ENCODE results near the gene SPOP. TPM values are rescaled to one million over a fixed set of nuclear protein-coding genes. Genes with fewer than 3 reads are reported as not detected.

Gene SPOP
- total and polyA plus RNA-seq, 4 experiments from 2014 or later = 83.1 to 126 (median 98.4) TPM

DNA sequence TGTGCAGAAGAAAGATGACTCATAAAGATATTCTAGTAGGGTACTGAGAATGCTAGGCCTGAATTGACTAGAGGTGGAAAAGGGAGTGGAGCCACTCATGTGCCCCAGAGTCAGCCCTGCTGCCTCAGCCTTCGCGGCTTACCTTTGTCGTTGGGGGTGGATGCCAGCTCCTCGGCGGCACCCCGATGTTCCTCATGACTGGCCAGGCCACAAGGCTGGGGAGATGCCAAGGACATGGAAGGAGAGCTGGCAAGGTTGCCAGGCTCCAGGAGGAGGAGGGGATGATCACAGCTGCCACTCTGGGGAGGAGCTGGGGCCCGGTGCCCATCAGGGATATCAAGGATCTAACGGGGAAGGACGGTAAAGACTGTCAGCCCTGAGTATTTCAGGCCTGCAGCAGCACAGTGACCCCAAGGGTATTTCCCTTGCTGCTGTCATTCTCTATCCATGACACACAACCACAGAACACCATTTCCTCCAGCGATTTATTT is 39.5 kb upstream of the SPOP start:
- Mint-ChIP-seq H3K27me3 (peaks cover 0 to 2% of the 10 kb centered on the region in 2 donors), H3K4me1 (peaks cover 36 to 53% (median 44%) of the 10 kb centered on the region in 4 donors), H3K27ac (peak overlapping the region; percentile 87 to 99 (median 97)), H3K9me3 (no peaks in the 10 kb centered on the region), H3K36me3 (peaks cover 71 to 84% of the 10 kb centered on the region in 2 donors), H3K4me3 (peak overlapping the region in 6 of 8 donors; percentile 4 to 76 (median 41))
- H3K4me3 ChIP-seq (ENCODE audit: low read length in 2 of 2) = no peak overlapping the region
- peak in 2 of 5 donors; percentile 29 to 67 for DNase-seq
- intact Hi-C loops (cut with micrococcal nuclease) = loop anchor here (2.0 kb wide), 2 partner anchors 61 to 71 kb away; partner anchors contain the start of gene KAT7
- ChIA-PET CTCF (ENCODE audit: partially characterized antibody) (interaction anchor here (1.5 to 2.8 kb wide), 3 partner anchors 9 to 70 kb away, joined by 3 to 8 read pairs (median 5); no protein-coding TSS in a partner anchor), POLR2A (ENCODE audit: partially characterized antibody) (interaction anchor here (1.0 to 12.8 kb wide), 6 partner anchors 9 to 312 kb away, joined by 3 to 233 read pairs (median 8); partner anchors contain the start of genes FAM117A and SLC35B1)
- H3K4me1 ChIP-seq (ENCODE audit: insufficient read depth, low read length) = peaks cover 46% of the 10 kb centered on the region
- H3K27me3 ChIP-seq (ENCODE audit: insufficient read depth, low read length) = no peaks in the 10 kb centered on the region
- no peaks in the 10 kb centered on the region for H3K9me3 ChIP-seq (ENCODE audit: control insufficient read depth in 1 of 2, low read length in 2 of 2)
- H3K27ac ChIP-seq (ENCODE audit: low read depth, low read length) = peak overlapping the region; percentile 78
- peaks cover 85% of the 10 kb centered on the region for H3K36me3 ChIP-seq (ENCODE audit: insufficient read depth, low read length)

DNA sequence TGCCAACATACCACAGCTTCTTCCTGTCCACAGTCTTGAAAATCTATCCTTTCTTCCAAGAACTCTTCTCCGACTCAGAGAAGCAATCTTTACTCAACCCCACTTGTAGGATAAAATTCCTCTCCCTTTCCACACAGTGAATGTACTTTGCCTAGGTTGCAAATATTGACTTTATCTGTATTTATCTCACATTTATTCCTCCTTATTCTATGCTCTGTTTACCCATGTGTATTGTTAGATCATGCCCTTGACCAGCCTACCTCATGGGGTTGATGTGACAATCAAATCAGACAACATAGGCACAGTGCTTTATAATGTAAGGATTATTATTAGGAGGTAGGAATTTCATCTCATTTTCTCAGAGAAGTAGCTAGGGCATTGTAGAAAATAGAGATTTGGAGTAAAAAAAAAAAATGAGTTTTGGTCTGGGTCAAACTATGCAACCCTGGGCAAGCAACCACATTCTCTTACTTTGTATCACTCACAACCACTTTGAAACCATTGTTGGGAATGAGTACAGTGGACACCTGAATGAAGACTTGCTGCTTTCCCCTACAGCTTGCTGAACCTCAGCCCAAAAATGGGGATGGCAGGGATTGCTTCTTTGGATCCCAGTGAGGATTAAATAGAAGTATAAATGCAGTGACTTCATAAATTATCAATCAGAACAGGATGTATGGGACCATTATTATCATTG is 38.9 kb upstream of the SPOP start:
- no peak for DNase-seq
- Mint-ChIP-seq H3K4me3 (peak overlapping the region in 7 of 8 donors; percentile 3 to 85 (median 66)), H3K36me3 (peaks cover 73 to 84% of the 10 kb centered on the region in 2 donors), H3K27ac (peak overlapping the region; percentile 92 to 99 (median 98)), H3K9me3 (no peaks in the 10 kb centered on the region), H3K4me1 (peaks cover 36 to 53% (median 43%) of the 10 kb centered on the region in 4 donors), H3K27me3 (peaks cover 0 to 2% of the 10 kb centered on the region in 2 donors)
- H3K9me3 ChIP-seq (ENCODE audit: control insufficient read depth in 1 of 2, low read length in 2 of 2) = no peaks in the 10 kb centered on the region
- H3K27me3 ChIP-seq (ENCODE audit: insufficient read depth, low read length) = no peaks in the 10 kb centered on the region
- CTCF ChIA-PET (ENCODE audit: partially characterized antibody) = interaction anchor here (1.5 to 3.6 kb wide), 10 partner anchors 8 to 308 kb away, joined by 3 to 25 read pairs (median 8); partner anchors contain the start of gene FAM117A
- POLR2A ChIA-PET (ENCODE audit: partially characterized antibody) = interaction anchor here (1.0 to 12.8 kb wide), 12 partner anchors 9 to 312 kb away, joined by 3 to 233 read pairs (median 7); partner anchors contain the start of genes FAM117A, KAT7 and SLC35B1
- peak overlapping the region; percentile 78 for H3K27ac ChIP-seq (ENCODE audit: low read depth, low read length)
- H3K4me1 ChIP-seq (ENCODE audit: insufficient read depth, low read length) = peaks cover 46% of the 10 kb centered on the region
- H3K36me3 ChIP-seq (ENCODE audit: insufficient read depth, low read length) = peaks cover 85% of the 10 kb centered on the region
- no peak overlapping the region for H3K4me3 ChIP-seq (ENCODE audit: low read length in 2 of 2)
- intact Hi-C loops (cut with micrococcal nuclease) = loop anchor here (1.0 to 2.0 kb wide), 3 partner anchors 22 to 72 kb away; partner anchors contain the start of gene KAT7

DNA sequence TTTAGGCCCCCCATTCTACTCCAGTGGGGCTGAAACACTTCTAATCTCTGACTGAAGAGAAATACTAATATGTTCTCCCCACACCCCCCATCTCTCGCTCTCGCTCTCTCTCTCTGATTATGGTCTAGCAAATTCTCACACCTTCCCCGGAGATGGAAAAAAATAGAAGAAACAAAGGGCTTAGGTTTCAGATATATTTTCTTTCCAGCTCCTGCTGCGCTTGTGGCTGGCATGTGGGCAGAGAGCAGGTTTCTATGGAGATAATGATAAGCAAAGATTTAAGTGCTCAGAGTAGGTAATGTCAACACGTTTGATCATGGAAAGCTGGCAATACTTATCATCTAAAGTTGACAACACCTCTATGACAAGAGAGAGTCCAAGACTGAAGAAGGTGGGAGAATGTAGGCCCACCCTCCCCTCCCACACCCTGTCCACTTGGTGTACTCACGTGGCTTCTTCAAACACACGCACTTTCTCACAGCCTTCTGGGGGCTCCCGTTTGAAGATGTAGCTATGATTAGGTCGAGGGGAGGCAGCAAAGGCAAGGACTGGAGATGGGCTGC is 37.9 kb upstream of the SPOP start:
- intact Hi-C loops (cut with micrococcal nuclease) = loop anchor here (1.0 to 2.0 kb wide), 3 partner anchors 24 to 73 kb away; partner anchors contain the start of gene KAT7
- POLR2A ChIA-PET (ENCODE audit: partially characterized antibody) = interaction anchor here (0.6 to 12.8 kb wide), 28 partner anchors 8 to 146 kb away, joined by 3 to 233 read pairs (median 5); partner anchors contain the start of genes FAM117A, KAT7, SLC35B1 and SPOP
- H3K4me3 ChIP-seq (ENCODE audit: low read length in 2 of 2) = peak overlapping the region in 1 of 2 donors; percentile 1
- Mint-ChIP-seq H3K4me3 (peak overlapping the region; percentile 52 to 85 (median 60)), H3K36me3 (peaks cover 73 to 83% of the 10 kb centered on the region in 2 donors), H3K4me1 (peaks cover 37 to 53% (median 44%) of the 10 kb centered on the region in 4 donors), H3K27me3 (peaks cover 0 to 2% of the 10 kb centered on the region in 2 donors), H3K27ac (peak overlapping the region; percentile 92 to 99 (median 98)), H3K9me3 (no peaks in the 10 kb centered on the region)
- no peaks in the 10 kb centered on the region for H3K9me3 ChIP-seq (ENCODE audit: control insufficient read depth in 1 of 2, low read length in 2 of 2)
- H3K27ac ChIP-seq (ENCODE audit: low read depth, low read length) = peak overlapping the region; percentile 78
- H3K4me1 ChIP-seq (ENCODE audit: insufficient read depth, low read length) = peaks cover 46% of the 10 kb centered on the region
- CTCF ChIA-PET (ENCODE audit: partially characterized antibody) = interaction anchor here (0.9 to 3.6 kb wide), 17 partner anchors 9 to 307 kb away, joined by 3 to 25 read pairs (median 4); partner anchors contain the start of gene FAM117A
- H3K27me3 ChIP-seq (ENCODE audit: insufficient read depth, low read length) = no peaks in the 10 kb centered on the region
- H3K36me3 ChIP-seq (ENCODE audit: insufficient read depth, low read length) = peaks cover 84% of the 10 kb centered on the region
- DNase-seq = peak; percentile 77 to 89 (median 84)

DNA sequence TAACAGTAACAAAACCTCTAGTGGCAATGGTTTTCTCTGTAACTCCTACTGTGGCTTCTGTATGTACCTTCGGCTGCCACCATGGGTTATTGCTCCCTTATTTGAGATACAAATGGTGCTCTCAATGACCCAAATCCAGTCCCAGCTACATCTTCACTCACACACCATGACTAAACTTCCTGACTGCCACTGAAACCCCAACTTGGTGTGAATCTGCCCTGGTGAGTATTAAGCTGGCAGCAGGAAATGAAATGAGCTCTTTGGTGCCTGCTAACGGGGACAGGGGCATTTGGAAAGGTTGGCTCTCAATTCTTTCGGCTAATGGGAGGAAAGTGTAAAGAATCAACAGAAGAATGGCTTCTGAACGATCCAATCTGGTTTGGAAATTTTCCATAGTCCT is 37.3 kb upstream of the SPOP start:
- Histone ChIP-seq H3K4me1 (ENCODE audit: insufficient read depth, low read length) (peaks cover 47% of the 10 kb centered on the region), H3K36me3 (ENCODE audit: insufficient read depth, low read length) (peaks cover 81% of the 10 kb centered on the region), H3K9me3 (ENCODE audit: control insufficient read depth in 1 of 2, low read length in 2 of 2) (no peaks in the 10 kb centered on the region), H3K27me3 (ENCODE audit: insufficient read depth, low read length) (no peaks in the 10 kb centered on the region), H3K4me3 (ENCODE audit: low read length in 2 of 2) (peak overlapping the region in 1 of 2 donors; percentile 16), H3K27ac (ENCODE audit: low read depth, low read length) (peak overlapping the region; percentile 78)
- POLR2A ChIA-PET (ENCODE audit: partially characterized antibody) = interaction anchor here (0.6 to 12.8 kb wide), 29 partner anchors 8 to 435 kb away, joined by 3 to 233 read pairs (median 4); partner anchors contain the start of genes FAM117A, KAT7, PPP1R9B and SLC35B1
- CTCF ChIA-PET (ENCODE audit: partially characterized antibody) = interaction anchor here (0.6 to 3.6 kb wide), 21 partner anchors 9 to 307 kb away, joined by 3 to 25 read pairs (median 4); partner anchors contain the start of gene FAM117A
- H3K27ac Mint-ChIP-seq = peak overlapping the region; percentile 92 to 99 (median 98)
- H3K4me1 Mint-ChIP-seq = peaks cover 37 to 55% (median 44%) of the 10 kb centered on the region in 4 donors
- H3K36me3 Mint-ChIP-seq = peaks cover 74 to 83% of the 10 kb centered on the region in 2 donors
- H3K9me3 Mint-ChIP-seq = no peaks in the 10 kb centered on the region
- peak overlapping the region; percentile 52 to 85 (median 60) for H3K4me3 Mint-ChIP-seq
- intact Hi-C loops (cut with micrococcal nuclease) = no loop called here
- DNase-seq = peak; percentile 40 to 77 (median 47)
- peaks cover 0 to 2% of the 10 kb centered on the region in 2 donors for H3K27me3 Mint-ChIP-seq

DNA sequence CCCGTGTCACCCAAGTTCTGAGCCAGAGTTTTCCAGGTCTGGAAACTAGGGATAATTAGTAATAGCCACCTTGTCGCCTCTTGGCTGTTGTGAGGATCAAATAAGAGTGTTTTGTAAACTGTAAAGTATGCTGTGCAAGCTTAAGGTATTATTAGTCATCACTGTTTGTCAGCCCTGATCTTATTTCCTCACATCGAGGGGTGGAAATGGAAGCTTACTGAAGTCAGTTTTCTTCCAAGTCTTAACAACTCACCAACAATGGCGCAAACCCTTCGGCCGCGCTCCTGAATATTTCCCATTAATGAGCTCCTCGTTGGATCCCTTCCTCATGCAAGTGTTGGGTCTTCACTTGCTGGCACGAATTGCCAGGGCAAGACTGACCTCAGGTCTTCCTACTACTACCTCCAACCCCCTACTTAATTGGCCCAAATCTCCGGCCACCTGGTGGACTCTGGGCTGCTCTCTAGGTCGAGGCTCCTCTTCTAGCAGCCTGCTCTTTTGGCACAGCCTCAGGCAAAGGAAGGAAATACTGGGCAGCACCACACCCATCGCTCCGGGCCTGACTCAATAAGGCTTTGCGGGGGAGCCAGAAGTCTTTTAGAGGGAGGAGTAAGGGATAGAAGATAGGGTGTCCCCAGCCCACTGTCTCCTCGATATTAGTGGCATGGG is 30.8 kb upstream of the SPOP start:
- H3K9me3 Mint-ChIP-seq = no peaks in the 10 kb centered on the region
- Histone ChIP-seq H3K9me3 (ENCODE audit: control insufficient read depth in 1 of 2, low read length in 2 of 2) (no peaks in the 10 kb centered on the region), H3K27me3 (ENCODE audit: insufficient read depth, low read length) (no peaks in the 10 kb centered on the region), H3K36me3 (ENCODE audit: insufficient read depth, low read length) (peaks cover 52% of the 10 kb centered on the region), H3K4me1 (ENCODE audit: insufficient read depth, low read length) (peaks cover 33% of the 10 kb centered on the region), H3K4me3 (ENCODE audit: low read length in 2 of 2) (peak overlapping the region; percentile 10 to 43), H3K27ac (ENCODE audit: low read depth, low read length) (peak overlapping the region; percentile 90)
- H3K27ac Mint-ChIP-seq = peak overlapping the region; percentile 95 to 99 (median 98)
- POLR2A ChIA-PET (ENCODE audit: partially characterized antibody) = interaction anchor here (0.7 to 12.8 kb wide), 31 partner anchors 9 to 516 kb away, joined by 3 to 233 read pairs (median 7); partner anchors contain the start of genes FAM117A, KAT7 and SPOP
- intact Hi-C loops (cut with micrococcal nuclease) = loop anchor here (1.0 to 5.0 kb wide), 9 partner anchors 30 to 766 kb away; partner anchors contain the start of genes FAM117A, KAT7, SNF8 and SPOP
- H3K4me3 Mint-ChIP-seq = peak overlapping the region; percentile 93 to 97 (median 96)
- CTCF ChIA-PET (ENCODE audit: partially characterized antibody) = interaction anchor here (0.6 to 5.4 kb wide), 28 partner anchors 9 to 288 kb away, joined by 3 to 56 read pairs (median 6); partner anchors contain the start of genes FAM117A and KAT7
- peaks cover 35 to 54% (median 47%) of the 10 kb centered on the region in 4 donors for H3K4me1 Mint-ChIP-seq
- peak in 1 of 5 donors; percentile 5 for DNase-seq
- no peaks in the 10 kb centered on the region for H3K27me3 Mint-ChIP-seq
- H3K36me3 Mint-ChIP-seq = peaks cover 42 to 66% of the 10 kb centered on the region in 2 donors

All from CD4-positive, alpha-beta memory T cell (primary cell).